HG03103 (cell line): ENCODE measurements around the gene CORO7.

ENCODE experiments used
- ATAC-seq: cut with Tn5 transposase; IDR thresholded peaks from one replicate; pipeline ENCODE4 v1.9.1; 2021; ENCODE audit warnings: low read depth; ENCODE audit not compliant: unreplicated experiment

Gene CORO7

DNA sequence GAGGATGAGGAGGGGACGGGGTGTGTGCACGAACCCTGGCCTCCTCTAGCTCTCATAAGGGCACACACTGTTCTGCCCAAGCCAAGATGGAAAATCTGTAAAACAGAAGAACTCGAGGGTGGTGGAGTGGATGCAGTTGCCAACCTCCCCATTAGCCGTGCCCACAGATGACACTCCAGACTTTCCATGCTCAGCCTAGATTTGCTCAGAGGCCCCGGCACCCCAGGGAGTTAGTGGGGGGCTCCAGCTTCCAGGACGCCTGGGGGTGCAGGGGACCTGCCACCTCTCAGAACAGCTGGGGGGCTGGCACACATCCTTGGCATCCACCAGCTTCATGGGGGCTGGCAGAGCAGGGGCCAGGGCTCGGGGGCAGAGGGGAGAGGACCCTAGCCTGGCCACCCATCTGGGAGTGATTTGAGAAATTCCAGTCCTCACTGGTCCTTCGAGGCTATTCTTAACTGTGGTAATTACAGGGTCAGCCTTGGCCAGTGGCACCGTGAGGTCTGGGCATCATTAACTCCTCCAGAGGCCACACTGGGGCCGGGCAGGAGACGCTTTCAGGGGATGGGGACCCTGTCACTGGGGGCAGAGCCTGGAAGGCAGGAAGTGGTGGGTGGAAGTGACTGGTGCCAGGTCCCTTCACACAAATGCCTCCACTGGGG is 30.5 kb downstream of the CORO7 start:
- no peak for ATAC-seq

DNA sequence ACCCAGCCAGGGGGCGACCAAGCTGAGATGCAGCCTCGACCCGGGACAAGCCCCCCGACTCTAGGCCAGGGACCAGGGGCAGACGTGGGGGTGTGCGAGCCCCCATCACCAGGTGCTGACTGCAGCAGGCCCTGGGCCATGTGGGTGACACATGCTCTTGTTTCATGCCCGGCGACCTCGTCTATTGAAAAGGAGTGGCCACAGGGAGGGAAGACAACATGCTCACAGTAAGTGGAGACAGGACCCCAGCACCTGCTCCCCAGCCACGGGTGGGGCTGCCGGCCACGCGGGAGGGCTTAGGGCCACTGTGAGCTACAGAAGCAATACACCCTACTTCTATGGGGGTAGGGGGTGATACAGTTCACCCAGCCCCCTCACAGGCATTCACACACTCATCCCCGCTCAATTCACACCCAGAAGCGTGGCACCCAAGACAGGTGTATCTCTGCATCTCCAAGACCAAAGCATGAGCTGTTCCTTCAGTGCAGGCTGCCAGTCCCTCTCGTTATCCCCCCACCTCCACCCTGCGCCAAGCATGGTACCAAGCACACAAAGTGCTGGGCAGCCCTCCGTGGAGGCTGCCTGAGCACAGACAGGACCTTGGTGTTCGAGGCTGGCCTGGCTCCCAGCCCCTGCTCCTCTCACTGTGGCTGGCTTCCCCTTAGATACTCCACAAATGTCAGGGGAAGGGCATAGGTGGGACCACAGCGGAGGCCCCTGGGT is 31.2 kb downstream of the CORO7 start:
- no peak for ATAC-seq

DNA sequence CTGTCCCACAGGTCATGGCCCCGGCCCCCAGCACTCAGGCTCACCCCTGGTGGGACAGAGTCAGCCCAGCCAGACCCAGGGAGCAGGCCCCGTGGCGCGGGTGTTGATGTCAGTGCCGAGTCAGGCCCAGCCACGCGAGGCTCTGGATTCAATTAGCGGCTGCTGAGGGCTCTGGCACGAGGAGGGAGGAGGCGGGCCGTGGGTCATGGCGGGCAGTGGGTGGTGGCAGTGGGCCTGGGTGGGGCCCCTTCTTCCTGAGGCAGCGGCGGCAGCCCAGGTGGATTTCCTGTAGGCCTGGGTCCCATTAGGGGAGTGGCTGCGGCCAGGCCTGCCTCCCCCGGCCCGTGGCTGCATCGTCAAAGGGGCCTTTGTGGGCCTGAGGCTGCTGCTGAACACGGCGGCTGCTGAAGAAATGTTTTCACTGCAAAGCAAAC is 31.9 kb downstream of the CORO7 start:
- no peak for ATAC-seq

DNA sequence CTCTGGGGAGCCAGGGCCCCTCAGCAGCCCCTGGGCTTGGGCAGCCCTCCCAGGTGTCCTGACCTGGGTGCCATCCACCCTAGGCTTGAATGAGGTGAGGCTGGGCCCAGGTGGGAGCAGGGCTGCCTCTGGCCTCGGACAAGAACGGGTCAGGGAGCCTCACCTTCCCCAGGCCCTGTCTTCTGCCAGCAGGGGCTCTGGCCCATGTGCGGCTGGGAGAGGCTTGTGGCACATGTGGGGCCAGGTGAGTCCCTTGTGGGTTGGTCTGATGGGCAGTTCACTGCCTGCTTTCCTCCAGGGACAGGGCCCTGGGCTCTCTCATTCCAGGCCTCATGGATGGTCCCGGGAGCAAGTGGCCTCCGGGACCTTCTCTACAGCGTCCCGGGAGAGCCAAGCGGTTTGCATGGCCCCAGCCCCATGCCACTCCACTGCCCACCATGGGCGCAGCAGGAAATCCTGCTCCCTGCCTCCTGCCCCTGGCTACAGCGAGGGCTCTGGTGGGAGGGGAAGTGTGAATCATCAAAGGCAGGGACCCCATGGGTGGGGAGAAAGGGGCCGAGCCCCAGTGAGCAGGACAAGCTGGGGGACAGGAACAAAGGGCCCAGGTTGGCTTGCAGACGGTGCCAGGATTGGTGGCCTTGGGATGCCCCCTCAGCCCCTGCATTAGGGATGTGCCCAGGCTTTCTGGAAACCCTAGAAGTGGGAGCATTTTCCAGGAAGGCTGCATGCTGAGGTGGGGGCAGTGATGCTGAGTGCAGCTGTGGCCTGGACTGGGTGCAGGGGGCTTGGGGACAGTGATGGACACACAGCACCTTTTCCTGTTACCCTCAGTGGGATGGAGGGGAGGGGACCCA is 32.6 kb downstream of the CORO7 start:
- no peak for ATAC-seq

DNA sequence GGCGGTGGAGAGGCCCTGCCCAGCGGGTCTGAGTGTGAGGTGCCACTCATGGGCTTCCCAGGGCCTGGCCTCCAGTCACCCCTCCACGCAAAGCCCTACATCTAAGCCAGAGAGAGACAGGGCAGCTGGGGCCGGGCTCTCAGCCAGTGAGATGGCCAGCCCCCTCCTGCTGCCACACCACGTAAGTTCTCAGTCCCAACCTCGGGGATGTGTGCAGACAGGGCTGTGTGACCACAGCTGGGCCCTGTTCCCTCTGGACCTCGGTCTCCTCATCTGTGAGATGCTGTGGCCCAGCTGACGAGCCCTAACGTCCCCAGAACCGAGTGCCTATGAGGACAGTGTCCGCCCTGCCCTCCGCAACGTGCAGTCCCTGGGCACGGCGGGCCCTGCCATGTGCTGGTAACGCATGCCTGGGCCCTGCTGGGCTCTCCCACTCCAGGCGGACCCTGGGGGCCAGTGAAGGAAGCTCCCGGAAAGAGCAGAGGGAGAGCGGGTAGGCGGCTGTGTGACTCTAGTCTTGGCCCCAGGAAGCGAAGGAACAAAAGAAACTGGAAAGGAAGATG is 33.5 kb downstream of the CORO7 start:
- ATAC-seq, result no peak

DNA sequence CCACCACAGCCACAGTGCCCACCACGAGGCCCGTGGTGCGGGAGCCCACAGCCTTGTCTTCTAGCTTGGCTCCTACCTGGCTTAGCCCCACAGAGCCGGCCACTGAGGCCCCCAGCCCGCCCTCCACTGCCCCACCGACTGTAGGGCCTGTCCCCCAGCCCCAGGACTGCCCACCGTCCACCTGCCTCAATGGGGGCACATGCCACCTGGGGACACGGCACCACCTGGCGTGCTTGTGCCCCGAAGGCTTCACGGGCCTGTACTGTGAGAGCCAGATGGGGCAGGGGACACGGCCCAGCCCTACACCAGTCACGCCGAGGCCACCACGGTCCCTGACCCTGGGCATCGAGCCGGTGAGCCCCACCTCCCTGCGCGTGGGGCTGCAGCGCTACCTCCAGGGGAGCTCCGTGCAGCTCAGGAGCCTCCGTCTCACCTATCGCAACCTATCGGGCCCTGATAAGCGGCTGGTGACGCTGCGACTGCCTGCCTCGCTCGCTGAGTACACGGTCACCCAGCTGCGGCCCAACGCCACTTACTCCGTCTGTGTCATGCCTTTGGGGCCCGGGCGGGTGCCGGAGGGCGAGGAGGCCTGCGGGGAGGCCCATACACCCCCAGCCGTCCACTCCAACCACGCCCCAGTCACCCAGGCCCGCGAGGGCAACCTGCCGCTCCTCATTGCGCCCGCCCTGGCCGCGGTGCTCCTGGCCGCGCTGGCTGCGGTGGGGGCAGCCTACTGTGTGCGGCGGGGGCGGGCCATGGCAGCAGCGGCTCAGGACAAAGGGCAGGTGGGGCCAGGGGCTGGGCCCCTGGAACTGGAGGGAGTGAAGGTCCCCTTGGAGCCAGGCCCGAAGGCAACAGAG is 34.2 kb downstream of the CORO7 start:
- ATAC-seq, result no peak

DNA sequence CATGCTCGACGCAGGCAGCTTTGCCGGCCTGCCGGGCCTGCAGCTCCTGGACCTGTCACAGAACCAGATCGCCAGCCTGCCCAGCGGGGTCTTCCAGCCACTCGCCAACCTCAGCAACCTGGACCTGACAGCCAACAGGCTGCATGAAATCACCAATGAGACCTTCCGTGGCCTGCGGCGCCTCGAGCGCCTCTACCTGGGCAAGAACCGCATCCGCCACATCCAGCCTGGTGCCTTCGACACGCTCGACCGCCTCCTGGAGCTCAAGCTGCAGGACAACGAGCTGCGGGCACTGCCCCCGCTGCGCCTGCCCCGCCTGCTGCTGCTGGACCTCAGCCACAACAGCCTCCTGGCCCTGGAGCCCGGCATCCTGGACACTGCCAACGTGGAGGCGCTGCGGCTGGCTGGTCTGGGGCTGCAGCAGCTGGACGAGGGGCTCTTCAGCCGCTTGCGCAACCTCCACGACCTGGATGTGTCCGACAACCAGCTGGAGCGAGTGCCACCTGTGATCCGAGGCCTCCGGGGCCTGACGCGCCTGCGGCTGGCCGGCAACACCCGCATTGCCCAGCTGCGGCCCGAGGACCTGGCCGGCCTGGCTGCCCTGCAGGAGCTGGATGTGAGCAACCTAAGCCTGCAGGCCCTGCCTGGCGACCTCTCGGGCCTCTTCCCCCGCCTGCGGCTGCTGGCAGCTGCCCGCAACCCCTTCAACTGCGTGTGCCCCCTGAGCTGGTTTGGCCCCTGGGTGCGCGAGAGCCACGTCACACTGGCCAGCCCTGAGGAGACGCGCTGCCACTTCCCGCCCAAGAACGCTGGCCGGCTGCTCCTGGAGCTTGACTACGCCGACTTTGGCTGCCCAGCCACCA is 35.1 kb downstream of the CORO7 start:
- ATAC-seq, result no peak

DNA sequence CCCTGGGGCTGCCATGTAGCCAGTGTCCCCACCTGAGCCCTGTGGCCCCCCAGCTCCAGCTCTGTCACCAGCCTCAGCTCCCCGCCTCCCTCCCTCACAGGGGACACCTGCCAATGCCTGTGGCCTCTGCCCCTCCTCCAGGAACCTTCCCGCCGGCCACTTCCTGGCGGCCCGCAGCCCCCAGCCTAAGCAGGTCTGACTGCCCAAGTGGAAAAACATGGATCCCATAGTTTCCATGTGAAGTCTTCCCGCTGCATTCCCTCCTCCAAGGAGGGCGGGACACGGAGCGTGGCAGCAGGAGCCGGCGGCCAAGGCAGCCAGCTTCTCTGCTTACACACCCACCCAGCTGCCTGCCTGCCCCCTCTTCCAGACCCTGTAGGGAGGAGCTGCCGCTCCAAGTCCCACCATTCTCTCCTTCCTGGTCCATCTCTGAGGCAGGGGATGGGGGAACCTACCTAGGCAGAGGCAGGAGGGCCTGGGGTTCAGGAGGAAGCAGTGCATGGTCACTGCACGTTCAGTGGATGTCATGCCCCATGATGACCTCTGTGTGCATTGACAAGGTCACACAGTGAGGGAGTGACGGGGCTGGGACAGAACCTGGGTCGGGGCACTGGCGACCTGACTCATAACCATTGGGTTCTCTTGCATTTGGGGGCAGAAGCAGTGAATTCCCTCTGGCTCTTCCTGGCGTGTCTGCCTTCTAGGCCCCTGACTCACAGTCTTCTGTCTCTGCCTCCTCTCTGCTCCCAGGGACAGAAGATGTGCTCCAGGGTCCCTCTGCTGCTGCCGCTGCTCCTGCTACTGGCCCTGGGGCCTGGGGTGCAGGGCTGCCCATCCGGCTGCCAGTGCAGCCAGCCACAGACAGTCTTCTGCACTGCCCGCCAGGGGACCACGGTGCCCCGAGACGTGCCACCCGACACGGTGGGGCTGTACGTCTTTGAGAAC is 36.0 kb downstream of the CORO7 start:
- ATAC-seq, result no peak

DNA sequence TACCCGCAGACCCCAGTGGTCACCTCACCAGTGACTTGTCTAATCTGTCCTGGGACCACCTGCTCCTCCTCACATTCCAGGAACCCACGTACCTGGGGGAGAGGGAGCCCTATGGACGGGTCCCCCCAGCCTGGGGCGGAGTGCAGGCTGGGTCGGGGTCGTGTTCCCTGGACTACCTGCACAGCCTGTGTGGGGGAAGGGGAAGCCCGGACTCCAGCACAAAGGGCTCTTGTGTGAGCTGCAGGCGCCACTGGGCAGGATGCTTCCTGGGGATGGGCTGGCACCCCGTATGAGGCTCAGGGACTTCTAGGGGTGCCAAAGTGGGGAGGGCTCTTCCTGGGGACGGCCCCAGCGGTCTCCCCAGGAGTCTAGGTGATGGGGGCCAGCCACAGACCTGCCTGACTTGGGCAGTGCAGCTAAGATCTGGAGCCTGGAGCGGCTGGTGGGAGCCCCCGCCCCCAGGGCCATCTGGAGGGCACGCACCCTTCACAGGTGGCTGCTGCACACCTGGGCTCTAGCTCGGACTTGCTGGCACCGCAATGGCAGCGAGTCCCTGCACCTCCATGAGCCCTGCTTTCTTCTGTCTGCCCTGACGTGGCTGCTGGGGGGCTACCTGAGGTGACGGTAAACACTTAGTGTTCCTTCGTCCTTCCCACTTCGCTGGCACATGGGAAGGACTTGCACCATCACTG is 37.3 kb downstream of the CORO7 start:
- no peak for ATAC-seq

DNA sequence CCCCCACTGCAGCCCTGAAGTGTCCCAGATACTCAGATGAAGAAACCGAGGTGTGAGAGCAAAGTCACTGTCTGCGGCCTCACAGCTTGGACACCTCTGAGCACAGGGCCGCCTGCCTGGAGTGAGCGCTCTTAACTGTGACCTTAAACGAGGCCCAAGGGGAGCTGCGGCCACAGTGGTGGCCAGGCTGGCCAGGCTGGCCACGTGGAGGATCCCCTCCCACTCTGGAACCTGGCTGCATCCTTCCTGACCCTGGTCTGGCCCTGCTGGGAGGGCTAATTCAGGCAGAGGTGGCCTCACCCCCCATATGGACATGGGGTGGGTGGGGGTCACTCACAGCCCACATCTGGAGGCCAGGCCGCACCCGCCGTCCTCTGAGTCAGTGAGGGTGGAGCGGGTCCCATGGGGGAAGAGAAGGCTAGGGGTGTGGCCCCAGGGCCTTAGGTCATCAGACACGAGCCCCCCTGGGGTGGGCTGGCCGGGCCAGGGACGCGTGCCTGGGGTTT is 38.2 kb downstream of the CORO7 start:
- no peak for ATAC-seq

DNA sequence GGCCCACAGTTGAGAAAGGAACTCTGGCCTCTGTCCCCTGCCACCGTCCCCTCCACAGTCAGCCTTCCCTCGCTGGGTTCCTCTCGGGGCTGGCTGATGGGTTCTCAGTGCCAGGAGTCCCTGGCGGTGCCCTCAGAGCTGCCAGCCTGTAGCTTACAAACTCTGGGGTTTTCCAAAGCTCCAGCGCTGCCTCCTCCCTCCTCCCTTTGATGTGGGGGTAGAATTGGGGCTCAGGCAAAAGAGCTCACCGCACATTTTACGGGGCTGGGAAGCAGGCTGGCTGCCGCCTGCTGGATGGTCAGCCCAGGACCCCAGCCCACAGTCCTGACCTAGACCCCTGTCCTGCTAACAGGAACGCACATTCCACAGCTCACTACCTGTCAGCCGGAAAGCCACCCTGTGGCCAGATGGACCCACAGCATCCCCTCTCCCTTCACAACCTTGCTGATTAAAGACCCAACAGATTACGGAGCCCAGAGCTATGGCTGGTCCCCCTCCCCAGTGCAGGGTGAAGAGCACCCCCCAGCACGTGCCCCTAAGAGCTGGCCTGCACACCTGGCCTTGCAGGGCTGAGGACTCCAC is 38.7 kb downstream of the CORO7 start:
- ATAC-seq, result no peak

DNA sequence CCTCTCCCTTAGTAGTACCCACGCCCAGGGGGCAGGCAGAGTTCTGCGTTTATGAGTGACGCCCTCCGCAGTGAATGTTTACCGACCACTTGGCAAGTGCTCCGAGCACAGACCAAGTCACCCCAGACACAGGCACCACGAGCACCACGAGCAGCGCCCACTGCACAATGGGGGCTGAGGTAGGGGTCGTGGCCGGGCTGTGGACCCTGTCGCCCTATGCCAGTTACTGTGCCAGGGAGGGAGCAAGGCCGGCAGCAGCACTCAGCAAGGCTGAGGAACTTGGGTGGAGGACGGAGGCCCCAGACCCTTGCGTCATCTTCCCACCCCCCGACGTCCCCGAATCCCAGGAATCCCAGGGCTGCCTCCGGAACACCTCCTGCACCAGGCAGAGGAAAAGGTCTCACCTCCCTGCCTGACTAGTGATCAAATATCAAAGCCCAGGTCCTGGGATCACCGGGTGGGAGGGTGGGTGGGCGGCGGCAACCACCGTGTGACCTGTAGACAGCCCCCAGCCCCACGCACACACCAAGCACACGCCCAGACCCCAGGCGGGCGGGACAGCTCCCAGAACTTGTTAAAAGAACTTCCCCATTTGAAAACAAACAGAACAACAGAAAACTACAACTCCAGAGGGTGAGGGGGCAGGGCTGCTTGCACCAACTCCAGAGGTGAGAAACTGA is 39.4 kb downstream of the CORO7 start:
- ATAC-seq, result no peak

DNA sequence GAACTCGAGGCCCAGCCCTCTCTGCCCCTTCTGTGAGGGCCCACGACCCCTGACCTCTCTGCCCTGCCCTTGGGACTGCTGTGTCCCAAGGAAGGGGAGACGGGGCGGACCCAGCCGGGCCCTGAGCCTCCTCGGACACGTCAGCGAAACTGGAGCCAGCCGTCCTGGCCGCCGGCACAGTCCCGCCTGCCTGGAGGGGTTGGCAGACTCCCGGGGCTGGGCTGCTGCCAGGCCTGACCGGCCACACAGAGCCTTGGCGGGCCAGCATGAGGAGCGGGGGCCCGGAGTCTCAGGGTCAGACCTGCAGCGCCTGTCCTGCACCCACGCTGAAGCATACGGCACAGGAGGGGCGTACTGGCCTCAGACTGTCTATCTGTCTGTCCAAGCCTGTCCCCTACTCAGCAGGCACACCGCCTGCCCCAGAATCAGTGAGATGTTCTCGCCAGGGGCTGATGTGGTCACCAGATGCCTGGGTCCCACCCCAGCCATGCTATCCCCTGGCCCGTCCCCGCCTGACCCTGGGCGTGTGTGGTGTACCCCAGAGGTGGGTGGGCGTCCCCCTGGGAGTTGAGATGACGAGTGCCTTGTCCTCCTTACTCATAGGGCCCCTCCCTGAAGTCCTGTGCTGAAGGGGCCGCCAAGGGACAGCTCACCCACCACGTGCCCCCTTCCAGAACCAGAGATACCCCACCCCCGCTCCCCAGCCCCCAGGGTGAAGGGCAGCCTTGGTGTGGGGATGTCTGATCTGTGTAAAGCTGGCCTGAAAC is 40.1 kb downstream of the CORO7 start:
- no peak for ATAC-seq

DNA sequence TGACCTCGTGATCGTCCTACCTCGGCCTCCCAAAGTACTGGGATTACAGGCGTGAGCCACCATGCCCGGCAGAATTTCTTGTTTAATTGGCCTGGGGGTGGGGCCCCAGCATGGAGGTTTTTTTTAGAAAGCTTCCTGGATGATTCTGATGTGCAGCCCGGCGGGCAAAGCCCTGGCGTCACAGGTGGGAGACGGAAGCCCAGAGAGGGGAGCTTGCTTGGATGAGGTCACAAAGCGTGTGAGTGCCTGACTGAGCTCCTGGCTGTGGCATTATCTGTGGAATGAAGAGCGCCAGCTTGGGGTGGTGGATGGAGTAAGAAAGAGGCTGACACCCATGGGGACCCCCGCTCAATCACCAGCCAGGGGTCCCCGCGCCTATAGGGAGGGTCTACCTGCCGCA is 40.7 kb downstream of the CORO7 start:
- ATAC-seq, result no peak

DNA sequence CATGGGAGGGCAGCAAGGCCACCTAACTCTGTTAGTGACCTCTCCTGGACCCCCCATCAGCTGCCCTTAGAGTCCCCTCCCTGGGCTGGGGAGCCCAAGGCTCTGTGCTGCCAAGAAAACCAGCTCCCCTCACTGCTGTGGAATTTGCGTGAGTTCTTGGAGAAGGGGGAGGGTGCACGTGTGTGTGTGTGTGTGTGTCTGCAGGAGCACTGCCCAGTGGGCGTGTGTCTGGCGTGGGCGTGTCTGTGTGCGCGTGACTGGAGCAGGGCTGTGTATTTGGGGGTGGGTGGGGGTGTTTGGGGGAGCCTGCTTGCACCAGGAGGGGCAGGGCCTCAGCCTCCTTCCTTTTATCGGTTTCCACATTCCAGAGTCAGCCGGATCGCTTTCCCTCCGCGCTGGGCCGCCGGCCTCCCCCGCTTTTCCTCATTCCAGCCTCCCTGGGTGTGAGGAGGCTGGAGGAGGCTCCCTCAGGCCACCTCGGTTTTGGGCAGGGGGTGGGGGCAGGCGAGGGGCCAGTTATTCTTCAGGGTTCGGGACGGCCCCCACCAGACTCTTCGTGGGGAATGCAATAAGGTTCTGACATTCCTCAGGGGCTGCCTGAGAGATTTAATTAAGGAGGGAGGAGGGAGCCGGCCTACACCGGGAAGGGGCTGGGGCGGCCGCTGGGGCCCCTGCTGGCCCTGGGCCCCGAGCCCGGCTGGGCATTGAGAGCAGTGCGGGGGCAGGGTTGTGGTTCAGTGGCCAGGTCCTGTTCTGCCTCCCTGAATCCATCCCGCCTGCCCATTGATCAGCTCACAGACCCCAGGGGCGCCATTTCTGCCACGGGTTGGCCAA is 42.3 kb downstream of the CORO7 start:
- ATAC-seq, result no peak
